ENCODE results near the gene CXCL13. TPM values are rescaled to one million over a fixed set of nuclear protein-coding genes. Genes with fewer than 3 reads are reported as not detected.
A peak's percentile ranks its signal among the peaks of the same experiment; 100 is the strongest.
"Not testable (repeated sequence)": the region's sequence is repeated elsewhere in the genome, so short reads cannot be mapped to it uniquely, and the experiment has no call there.

Gene CXCL13
- total RNA-seq, 1 donor = not detected

- DNase-seq (ENCODE audit: low read depth in 2 of 3, low spot score in 2 of 3) = peak in 2 of 3 donors; percentile 20 to 58
These were observed 4.8 kb upstream of the CXCL13 start for GRCh38 chr4:77600521-77601451.

GRCh38 chr4:77601614-77602187 lies 3.9 kb upstream of the CXCL13 start:
- DNase-seq (ENCODE audit: low read depth in 2 of 3, low spot score in 2 of 3) = no peak

GRCh38 chr4:77613267-77613666 lies 7.6 kb downstream of the CXCL13 start:
- no peak for DNase-seq (ENCODE audit: low read depth in 2 of 3, low spot score in 2 of 3)

- DNase-seq (ENCODE audit: low read depth in 2 of 3, low spot score in 2 of 3) = no peak
These were observed 9.5 kb downstream of the CXCL13 start for GRCh38 chr4:77615153-77615552.

- DNase-seq (ENCODE audit: low read depth in 2 of 3, low spot score in 2 of 3) = no peak
These were observed 11.6 kb downstream of the CXCL13 start for GRCh38 chr4:77617203-77617602.

GRCh38 chr4:77618383-77619241 lies 13.0 kb downstream of the CXCL13 start:
- DNase-seq (ENCODE audit: low read depth in 2 of 3, low spot score in 2 of 3) = peak; percentile 16 to 76 (median 52)

GRCh38 chr4:77619408-77619807 lies 13.8 kb downstream of the CXCL13 start:
- DNase-seq (ENCODE audit: low read depth in 2 of 3, low spot score in 2 of 3) = no peak

GRCh38 chr4:77621254-77621653 lies 15.6 kb downstream of the CXCL13 start:
- no peak for DNase-seq (ENCODE audit: low read depth in 2 of 3, low spot score in 2 of 3)

- no peak for DNase-seq (ENCODE audit: low read depth in 2 of 3, low spot score in 2 of 3)
These were observed 17.5 kb downstream of the CXCL13 start for GRCh38 chr4:77623091-77623490.

- no peak for DNase-seq (ENCODE audit: low read depth in 2 of 3, low spot score in 2 of 3)
These were observed 18.6 kb downstream of the CXCL13 start for GRCh38 chr4:77624213-77624612.

GRCh38 chr4:77625485-77625884 lies 19.9 kb downstream of the CXCL13 start:
- DNase-seq (ENCODE audit: low read depth in 2 of 3, low spot score in 2 of 3) = no peak

- DNase-seq (ENCODE audit: low read depth in 2 of 3, low spot score in 2 of 3) = no peak
These were observed 24.3 kb downstream of the CXCL13 start for GRCh38 chr4:77629885-77630284.

- DNase-seq (ENCODE audit: low read depth in 2 of 3, low spot score in 2 of 3) = no peak
These were observed 25.7 kb downstream of the CXCL13 start for GRCh38 chr4:77631276-77631675.

- no peak for DNase-seq (ENCODE audit: low read depth in 2 of 3, low spot score in 2 of 3)
These were observed 28.6 kb downstream of the CXCL13 start for GRCh38 chr4:77634132-77634785.

- no peak for DNase-seq (ENCODE audit: low read depth in 2 of 3, low spot score in 2 of 3)
These were observed 29.6 kb downstream of the CXCL13 start for GRCh38 chr4:77635246-77635645.

GRCh38 chr4:77635876-77636275 lies 30.3 kb downstream of the CXCL13 start:
- DNase-seq (ENCODE audit: low read depth in 2 of 3, low spot score in 2 of 3) = no peak

GRCh38 chr4:77636902-77637301 lies 31.3 kb downstream of the CXCL13 start:
- DNase-seq (ENCODE audit: low read depth in 2 of 3, low spot score in 2 of 3) = no peak

GRCh38 chr4:77644069-77644468 lies 38.4 kb downstream of the CXCL13 start:
- not testable (repeated sequence) for DNase-seq (ENCODE audit: low read depth in 2 of 3, low spot score in 2 of 3)

- no peak for DNase-seq (ENCODE audit: low read depth in 2 of 3, low spot score in 2 of 3)
These were observed 45.2 kb downstream of the CXCL13 start for GRCh38 chr4:77650787-77651186.

GRCh38 chr4:77651820-77652219 lies 46.2 kb downstream of the CXCL13 start:
- DNase-seq (ENCODE audit: low read depth in 2 of 3, low spot score in 2 of 3) = peak in 1 of 3 donors; percentile 10
